GM21381 (cell line): ENCODE results near the gene MIEN1.
"Not testable (repeated sequence)": the region's sequence is repeated elsewhere in the genome, so short reads cannot be mapped to it uniquely, and the experiment has no call there.

Experiments
- ATAC-seq: cut with Tn5 transposase; IDR thresholded peaks from one replicate; pipeline ENCODE4 v1.9.1; 2021; ENCODE audit warnings: mild to moderate bottlenecking, moderate library complexity; ENCODE audit not compliant: unreplicated experiment

The MIEN1 gene

GRCh38 chr17:39742126-39742855, 12.0 kb upstream of the MIEN1 start:
- no peak for ATAC-seq

- no peak for ATAC-seq
Observed at GRCh38 chr17:39740357-39741111, 10.2 kb upstream of the MIEN1 start.

- ATAC-seq: no peak
Observed at GRCh38 chr17:39739885-39740356, 9.6 kb upstream of the MIEN1 start.

- no peak for ATAC-seq
Observed at GRCh38 chr17:39738983-39739884, 8.9 kb upstream of the MIEN1 start.

- no peak for ATAC-seq
Observed at GRCh38 chr17:39738568-39738901, 8.2 kb upstream of the MIEN1 start.

GRCh38 chr17:39737760-39738567, 7.6 kb upstream of the MIEN1 start, which contains the start of gene GRB7:
Gene GRB7, plus strand, starts transcription at chr17:39737938. Its CDS starts 4,364 bp downstream, at chr17:39742302.
- ATAC-seq: no peak

GRCh38 chr17:39737206-39737759, 7.0 kb upstream of the MIEN1 start:
- no peak for ATAC-seq

GRCh38 chr17:39736319-39737165, 6.2 kb upstream of the MIEN1 start:
- no peak for ATAC-seq

- no peak for ATAC-seq
Observed at GRCh38 chr17:39735882-39736281, 5.5 kb upstream of the MIEN1 start.

- ATAC-seq: no peak
Observed at GRCh38 chr17:39732586-39732985, 2.3 kb upstream of the MIEN1 start.

GRCh38 chr17:39729280-39729851, 966 bp downstream of the MIEN1 start:
- ATAC-seq: no peak

GRCh38 chr17:39727556-39727955, 2.8 kb downstream of the MIEN1 start:
- no peak for ATAC-seq

GRCh38 chr17:39726617-39727016, 3.7 kb downstream of the MIEN1 start:
- ATAC-seq: no peak

- ATAC-seq: not testable (repeated sequence)
Observed at GRCh38 chr17:39725923-39726322, 4.4 kb downstream of the MIEN1 start.

GRCh38 chr17:39724731-39725130, 5.6 kb downstream of the MIEN1 start:
- ATAC-seq: no peak

GRCh38 chr17:39722965-39723848, 7.1 kb downstream of the MIEN1 start:
- no peak for ATAC-seq

GRCh38 chr17:39722104-39722503, 8.2 kb downstream of the MIEN1 start:
- no peak for ATAC-seq
